T-helper 1 cell treated with Interleukin-12 subunit alpha and Interleukin-12 subunit beta and Interleukin-4 antibody, amounts not matched to agents 30 μg/mL and 1 μg/mL, for 36 hours (primary cell): ENCODE results near the gene CAVIN1.
"Not testable (repeated sequence)": the region's sequence is repeated elsewhere in the genome, so short reads cannot be mapped to it uniquely, and the experiment has no call there.

ENCODE experiments used
- H3K27ac Mint-ChIP-seq: one replicate; pipeline ENCODE4 v1.8.0; 2021; ENCODE audit warnings: mild to moderate bottlenecking, mixed read lengths
- H3K27me3 Mint-ChIP-seq: one replicate; pipeline ENCODE4 v1.8.0; 2021; ENCODE audit warnings: low read depth, mixed read lengths
- H3K36me3 Mint-ChIP-seq: one replicate; pipeline ENCODE4 v1.8.0; 2021; ENCODE audit warnings: low read depth, mixed read lengths
- H3K4me1 Mint-ChIP-seq: one replicate; pipeline ENCODE4 v1.8.0; 2021; ENCODE audit warnings: low read depth, mixed read lengths
- H3K4me3 Mint-ChIP-seq: one replicate; pipeline ENCODE4 v1.8.0; 2021; ENCODE audit warnings: mild to moderate bottlenecking, moderate library complexity, mixed read lengths
- H3K9me3 Mint-ChIP-seq: one replicate; pipeline ENCODE4 v1.8.0; 2021; ENCODE audit warnings: mixed read lengths

The CAVIN1 gene

DNA sequence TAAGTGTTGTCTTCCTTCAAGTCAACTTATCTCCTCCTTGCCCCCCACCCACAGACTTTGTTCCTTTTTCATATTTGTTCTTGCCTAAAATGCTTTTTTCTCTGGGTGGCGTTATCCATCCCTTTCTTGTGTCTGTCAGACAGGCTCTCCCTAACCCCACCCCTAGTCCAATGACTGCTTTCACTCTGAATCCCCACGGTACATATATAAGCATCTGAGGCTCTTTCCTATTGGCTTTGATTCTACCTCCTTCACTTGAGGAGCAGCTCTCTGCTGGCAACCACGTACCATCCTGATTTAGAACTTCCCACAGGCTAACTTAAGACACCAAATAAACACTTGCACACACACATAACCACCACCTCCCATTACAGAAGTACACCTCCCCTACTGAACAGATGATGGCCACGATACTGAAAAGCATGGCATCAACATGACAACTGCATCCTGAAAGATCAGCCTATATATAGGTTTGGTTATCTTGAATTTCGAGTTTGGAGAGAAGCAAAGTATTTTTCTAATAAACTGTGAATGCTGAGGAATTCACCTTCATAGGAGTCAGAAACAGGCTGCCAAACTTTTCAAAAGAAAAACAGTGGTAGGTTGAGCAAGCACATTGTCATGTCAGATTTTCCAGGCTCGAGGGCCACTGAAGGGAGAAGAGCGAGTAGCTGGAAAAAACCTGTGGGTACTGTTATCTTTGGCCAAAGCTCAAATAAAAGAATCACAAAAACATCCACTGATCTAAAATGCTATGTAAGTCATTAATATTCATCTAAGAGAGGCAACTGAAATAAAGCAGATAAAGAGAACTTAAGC lies 59.1 kb downstream of the CAVIN1 start:
- no peaks in the 10 kb centered on the region for H3K27me3 Mint-ChIP-seq
- peak overlapping the region; percentile 8 for H3K4me3 Mint-ChIP-seq
- H3K36me3 Mint-ChIP-seq = peaks cover 40% of the 10 kb centered on the region
- H3K4me1 Mint-ChIP-seq = peaks cover 68% of the 10 kb centered on the region
- peak overlapping the region; percentile 68 for H3K27ac Mint-ChIP-seq
- H3K9me3 Mint-ChIP-seq = no peaks in the 10 kb centered on the region

DNA sequence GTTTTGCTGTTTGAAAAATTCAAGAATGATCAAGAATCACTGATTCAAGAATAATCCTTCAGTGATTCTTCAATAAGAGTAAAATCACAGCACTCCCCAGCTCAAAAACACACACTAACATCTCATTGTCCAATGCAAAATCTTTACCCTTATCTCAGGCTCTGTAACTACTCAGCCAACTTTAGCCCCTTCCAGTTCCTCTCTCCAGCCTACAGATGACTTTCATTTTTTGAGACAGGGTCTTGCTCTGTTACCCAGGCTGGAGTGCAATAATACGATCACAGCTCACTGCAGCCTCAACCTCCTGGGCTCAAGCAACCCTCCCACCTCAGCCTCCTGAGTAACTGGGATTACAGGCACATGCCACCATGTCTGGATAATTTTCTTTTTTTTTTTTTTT lies 59.8 kb downstream of the CAVIN1 start:
- peak overlapping the region; percentile 71 for H3K27ac Mint-ChIP-seq
- peaks cover 69% of the 10 kb centered on the region for H3K4me1 Mint-ChIP-seq
- H3K9me3 Mint-ChIP-seq = no peaks in the 10 kb centered on the region
- no peak overlapping the region for H3K4me3 Mint-ChIP-seq
- no peaks in the 10 kb centered on the region for H3K27me3 Mint-ChIP-seq
- peaks cover 41% of the 10 kb centered on the region for H3K36me3 Mint-ChIP-seq

- Mint-ChIP-seq H3K4me1 (peaks cover 67% of the 10 kb centered on the region), H3K27me3 (no peaks in the 10 kb centered on the region), H3K27ac (peak overlapping the region; percentile 85), H3K36me3 (peaks cover 39% of the 10 kb centered on the region), H3K4me3 (no peak overlapping the region), H3K9me3 (no peaks in the 10 kb centered on the region)
These were observed 60.7 kb downstream of the CAVIN1 start for GRCh38 chr17:42362245-42362961.

DNA sequence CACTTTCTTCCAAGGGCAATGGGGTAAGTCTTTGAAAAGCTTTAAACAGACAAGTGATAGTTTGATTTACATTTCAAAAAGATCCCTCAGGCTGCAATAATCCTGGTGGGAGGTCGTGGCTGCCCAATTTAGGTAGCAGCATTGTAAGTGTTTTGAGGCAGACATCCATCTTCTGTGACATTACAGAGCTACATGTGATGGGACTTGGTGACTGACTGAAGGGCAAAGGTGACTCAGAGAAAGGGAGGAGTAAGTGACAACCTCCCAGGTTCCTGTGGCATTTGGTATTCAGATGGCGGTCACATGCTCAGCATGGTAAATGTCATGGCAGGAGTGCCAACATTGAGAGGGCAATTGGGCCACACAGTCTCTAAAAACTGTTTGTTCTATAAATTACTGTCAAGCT lies 61.3 kb downstream of the CAVIN1 start:
- H3K27ac Mint-ChIP-seq = peak overlapping the region; percentile 85
- peaks cover 39% of the 10 kb centered on the region for H3K36me3 Mint-ChIP-seq
- peaks cover 65% of the 10 kb centered on the region for H3K4me1 Mint-ChIP-seq
- H3K27me3 Mint-ChIP-seq = no peaks in the 10 kb centered on the region
- H3K9me3 Mint-ChIP-seq = no peaks in the 10 kb centered on the region
- peak overlapping the region; percentile 5 for H3K4me3 Mint-ChIP-seq

DNA sequence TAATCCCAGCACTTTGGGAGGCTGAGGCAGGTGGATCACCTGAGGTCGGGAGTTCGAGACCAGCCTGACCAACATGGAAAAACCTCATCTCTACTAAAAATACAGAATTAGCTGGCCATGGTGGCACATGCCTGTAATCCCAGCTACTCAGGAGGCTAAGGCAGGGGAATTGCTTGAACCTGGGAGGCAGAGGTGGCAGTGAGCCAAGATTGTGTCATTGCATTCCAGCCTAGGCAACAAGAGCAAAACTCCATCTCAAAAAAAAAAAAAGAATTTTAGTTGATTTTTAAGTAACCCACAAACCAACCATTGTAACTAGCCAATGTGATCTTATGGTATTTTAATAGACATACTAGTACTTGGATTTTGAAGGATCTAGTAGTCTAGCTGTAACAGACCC lies 62.7 kb downstream of the CAVIN1 start:
- H3K27me3 Mint-ChIP-seq, H3K4me3 Mint-ChIP-seq, H3K27ac Mint-ChIP-seq, H3K9me3 Mint-ChIP-seq: not testable (repeated sequence)
- Mint-ChIP-seq H3K4me1 (peaks cover 62% of the 10 kb centered on the region), H3K36me3 (peaks cover 39% of the 10 kb centered on the region)

- H3K36me3 Mint-ChIP-seq = peaks cover 31% of the 10 kb centered on the region
- peaks cover 51% of the 10 kb centered on the region for H3K4me1 Mint-ChIP-seq
- H3K27me3 Mint-ChIP-seq = no peaks in the 10 kb centered on the region
- no peaks in the 10 kb centered on the region for H3K9me3 Mint-ChIP-seq
- H3K27ac Mint-ChIP-seq = peak overlapping the region; percentile 4
- H3K4me3 Mint-ChIP-seq = no peak overlapping the region
These were observed 63.9 kb downstream of the CAVIN1 start for GRCh38 chr17:42359133-42359532.

DNA sequence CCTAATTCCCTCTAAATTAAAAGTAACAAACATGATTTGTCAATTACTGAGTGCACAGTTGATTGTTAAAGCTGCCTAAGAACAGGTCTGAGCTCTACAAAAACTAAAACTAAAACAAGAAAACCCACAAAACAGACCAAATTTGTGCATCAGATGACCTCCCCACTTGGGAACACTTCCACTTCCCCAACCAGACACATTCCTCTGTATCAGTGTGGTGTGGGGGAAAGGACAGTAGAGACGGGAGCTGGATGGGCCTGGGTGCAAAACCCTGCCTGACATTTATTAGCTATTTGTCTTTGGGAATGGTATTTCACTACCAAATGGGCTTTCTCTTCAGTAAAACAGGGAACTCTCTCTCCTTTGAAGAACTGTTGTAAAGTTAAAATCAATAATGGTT lies 64.6 kb downstream of the CAVIN1 start:
- H3K9me3 Mint-ChIP-seq = no peaks in the 10 kb centered on the region
- H3K27me3 Mint-ChIP-seq = no peaks in the 10 kb centered on the region
- peak overlapping the region; percentile 49 for H3K27ac Mint-ChIP-seq
- H3K4me1 Mint-ChIP-seq = peaks cover 46% of the 10 kb centered on the region
- no peak overlapping the region for H3K4me3 Mint-ChIP-seq
- peaks cover 24% of the 10 kb centered on the region for H3K36me3 Mint-ChIP-seq

GRCh38 chr17:42354956-42355843 lies 67.9 kb downstream of the CAVIN1 start:
- peaks cover 12% of the 10 kb centered on the region for H3K36me3 Mint-ChIP-seq
- H3K9me3 Mint-ChIP-seq = no peaks in the 10 kb centered on the region
- no peak overlapping the region for H3K4me3 Mint-ChIP-seq
- H3K4me1 Mint-ChIP-seq = peaks cover 29% of the 10 kb centered on the region
- H3K27ac Mint-ChIP-seq = peak overlapping the region; percentile 62
- no peaks in the 10 kb centered on the region for H3K27me3 Mint-ChIP-seq
